HEK293 (cell line): ENCODE measurements around the gene CD163L1.
A peak's percentile ranks its signal among the peaks of the same experiment; 100 is the strongest.

Source experiments
- CTCF ChIA-PET: fragments of 350-600 bp; formaldehyde crosslinking; extraction: SDS; loops from one replicate; lab custom pipeline; 2021; ENCODE audit warnings: antibody characterized with exemption; lab: Yijun Ruan, JAX
- POLR2A ChIA-PET: fragments of 300-600 bp; formaldehyde crosslinking; extraction: SDS; loops from one replicate; lab custom pipeline; 2020; ENCODE audit warnings: antibody characterized with exemption, inconsistent platforms; lab: Yijun Ruan, JAX
- H3K27ac ChIP-seq: fragments of 200-500 bp; sonication (Bioruptor generic); 2 replicates; pipeline ENCODE4 v1.5.1; 2014; ENCODE audit warnings: low read depth, low read length, control low read depth, inconsistent platforms; ENCODE audit errors: extremely low read depth
- H3K36me3 ChIP-seq, 2 experiments: fragments of 200-500 bp in 1 of 2; sonication (Bioruptor generic) in 1 of 2; 1 replicate in 1 of 2; 2 replicates in 1 of 2; pipeline ENCODE4 v1.5.1; 2014 to 2017; ENCODE audit warnings: inconsistent platforms in 2 of 2, low read length in 2 of 2; ENCODE audit not compliant: control insufficient read depth in 2 of 2, insufficient read depth in 1 of 2
- H3K4me1 ChIP-seq: fragments of 200-500 bp; sonication (Bioruptor generic); 2 replicates; pipeline ENCODE4 v1.5.1; 2014; ENCODE audit warnings: mild to moderate bottlenecking, low read length, inconsistent platforms; ENCODE audit not compliant: control insufficient read depth, insufficient read depth
- H3K4me3 ChIP-seq: 2 replicates; pipeline ENCODE4 v1.5.1; 2011; ENCODE audit warnings: low read depth, mild to moderate bottlenecking, control low read depth, low read length, moderate library complexity
- H3K9me3 ChIP-seq: fragments of 200-500 bp; sonication (Bioruptor generic); 2 replicates; pipeline ENCODE4 v1.5.1; 2014; ENCODE audit warnings: low read depth, low read length, inconsistent platforms; ENCODE audit not compliant: control insufficient read depth, insufficient read depth
- KLF8 ChIP-seq: fragments of 450-650 bp; formaldehyde crosslinking; IDR thresholded peaks from 2 replicates; pipeline ENCODE4 v1.5.1; 2016; ENCODE audit warnings: missing biosample characterization, missing genetic modification characterization
- SCRT2 ChIP-seq: fragments of 450-650 bp; formaldehyde crosslinking; IDR thresholded peaks from 2 replicates; pipeline ENCODE4 v1.5.1; 2016; ENCODE audit warnings: missing biosample characterization, missing genetic modification characterization
- SETDB1 ChIP-seq: IDR thresholded peaks from one replicate; pipeline ENCODE4 v1.6.1; 2017; ENCODE audit warnings: mild to moderate bottlenecking, low read length, moderate library complexity, mixed read lengths; ENCODE audit not compliant: insufficient read length
- ZBTB1 ChIP-seq: fragments of 450-650 bp; formaldehyde crosslinking; IDR thresholded peaks from 2 replicates; pipeline ENCODE4 v1.5.1; 2016; ENCODE audit warnings: missing biosample characterization, missing genetic modification characterization
- ZBTB8A ChIP-seq: fragments of 450-650 bp; formaldehyde crosslinking; IDR thresholded peaks from 2 replicates; pipeline ENCODE4 v1.5.1; 2016; ENCODE audit warnings: missing biosample characterization, missing genetic modification characterization
- ZNF146 ChIP-seq: fragments of 450-650 bp; formaldehyde crosslinking; IDR thresholded peaks from 2 replicates; pipeline ENCODE4 v1.5.1; 2016; ENCODE audit warnings: missing biosample characterization, missing genetic modification characterization
- ZNF223 ChIP-seq: fragments of 450-650 bp; formaldehyde crosslinking; IDR thresholded peaks from 2 replicates; pipeline ENCODE4 v1.5.1; 2016; ENCODE audit warnings: missing biosample characterization, missing genetic modification characterization
- ZNF354C ChIP-seq: fragments of 450-650 bp; formaldehyde crosslinking; IDR thresholded peaks from 2 replicates; pipeline ENCODE4 v1.5.1; 2016; ENCODE audit warnings: missing biosample characterization, missing genetic modification characterization, low read depth, borderline replicate concordance
- ZNF548 ChIP-seq: fragments of 450-650 bp; formaldehyde crosslinking; IDR thresholded peaks from 2 replicates; pipeline ENCODE4 v1.5.1; 2016; ENCODE audit warnings: missing biosample characterization, missing genetic modification characterization
- ZNF660 ChIP-seq: fragments of 450-650 bp; IDR thresholded peaks from 2 replicates; pipeline ENCODE4 v1.5.1; 2018; ENCODE audit warnings: missing biosample characterization, mild to moderate bottlenecking, missing genetic modification characterization
- ZNF677 ChIP-seq: fragments of 450-650 bp; IDR thresholded peaks from 2 replicates; pipeline ENCODE4 v1.5.0; 2018; ENCODE audit warnings: missing biosample characterization, mild to moderate bottlenecking, missing genetic modification characterization, moderate library complexity
- ZNF792 ChIP-seq: fragments of 450-650 bp; formaldehyde crosslinking; IDR thresholded peaks from 2 replicates; pipeline ENCODE4 v1.5.1; 2016; ENCODE audit warnings: missing biosample characterization, missing genetic modification characterization
- TF ChIP-seq, protein P1 (sequence below): fragments of 450-650 bp; formaldehyde crosslinking; IDR thresholded peaks from 2 replicates; pipeline ENCODE4 v1.5.1; 2017; ENCODE audit warnings: missing biosample characterization, missing genetic modification characterization
- TF ChIP-seq, protein P2 (sequence below): fragments of 450-650 bp; formaldehyde crosslinking; IDR thresholded peaks from 2 replicates; pipeline ENCODE4 v1.5.1; 2017; ENCODE audit warnings: missing biosample characterization, missing genetic modification characterization
- TF ChIP-seq, protein P3 (sequence below): fragments of 450-650 bp; IDR thresholded peaks from 2 replicates; pipeline ENCODE4 v1.5.1; 2018; ENCODE audit warnings: missing biosample characterization, mild to moderate bottlenecking, missing genetic modification characterization
- TF ChIP-seq, protein P4 (sequence below): fragments of 450-650 bp; formaldehyde crosslinking; IDR thresholded peaks from 2 replicates; pipeline ENCODE4 v1.5.1; 2016; ENCODE audit warnings: missing biosample characterization, missing genetic modification characterization
- TF ChIP-seq, protein P5 (sequence below): fragments of 450-650 bp; formaldehyde crosslinking; IDR thresholded peaks from 2 replicates; pipeline ENCODE4 v1.5.1; 2016; ENCODE audit warnings: missing biosample characterization, missing genetic modification characterization, borderline replicate concordance

CD163L1 gene

DNA sequence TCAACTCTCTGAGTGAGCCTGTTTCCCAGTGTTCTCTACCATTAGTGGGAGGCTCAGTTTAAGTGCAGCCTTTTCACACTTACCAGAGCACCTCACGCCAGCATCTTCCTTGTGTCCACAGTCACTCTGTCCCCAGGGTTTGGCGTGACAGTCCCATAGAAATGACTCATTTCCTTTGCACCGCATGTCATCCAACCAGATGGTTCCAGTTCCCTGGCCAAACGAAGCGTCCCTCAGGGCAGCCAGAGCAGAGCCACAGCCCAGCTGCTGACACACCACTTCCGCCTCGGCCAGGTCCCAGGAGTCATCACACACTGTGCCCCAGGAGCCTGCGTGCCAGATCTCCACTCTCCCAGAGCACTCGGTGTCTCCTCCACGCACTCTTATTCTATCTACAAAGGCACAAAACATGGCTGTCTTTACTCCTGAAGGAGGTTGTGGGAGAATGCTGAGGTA is 74.7 kb downstream of the CD163L1 start:
- CTCF ChIA-PET, result no interaction called here

DNA sequence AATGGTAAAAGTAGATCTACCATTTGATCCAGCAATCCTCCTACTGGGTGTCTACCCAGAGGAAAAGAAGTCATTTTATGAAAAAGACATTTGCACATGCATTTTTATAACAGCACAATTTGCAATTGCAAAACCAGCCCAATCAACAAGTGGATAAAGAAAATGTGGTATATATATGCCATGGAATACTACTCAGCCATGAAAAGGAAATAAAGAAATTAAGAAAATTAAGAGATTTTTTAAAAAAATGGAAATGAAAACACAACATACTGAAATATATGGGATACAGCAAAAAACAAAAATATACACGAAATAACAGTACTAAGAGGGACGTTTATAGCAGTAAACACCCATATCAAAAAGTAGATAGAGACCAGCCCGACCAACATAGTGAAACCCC is 81.2 kb downstream of the CD163L1 start:
- POLR2A ChIA-PET, result no interaction called here
- H3K4me3 ChIP-seq, result no peak overlapping the region
- no peaks in the 10 kb centered on the region for H3K36me3 ChIP-seq
- TF ChIP-seq ZNF146 (tag by site-specific recombination), result peak; percentile 69
- 0 out of 2 replicates have a peak, but pooled peaks have one; percentile 18 for TF ChIP-seq SCRT2 (tag by site-specific recombination)
- TF ChIP-seq, protein P1, sequence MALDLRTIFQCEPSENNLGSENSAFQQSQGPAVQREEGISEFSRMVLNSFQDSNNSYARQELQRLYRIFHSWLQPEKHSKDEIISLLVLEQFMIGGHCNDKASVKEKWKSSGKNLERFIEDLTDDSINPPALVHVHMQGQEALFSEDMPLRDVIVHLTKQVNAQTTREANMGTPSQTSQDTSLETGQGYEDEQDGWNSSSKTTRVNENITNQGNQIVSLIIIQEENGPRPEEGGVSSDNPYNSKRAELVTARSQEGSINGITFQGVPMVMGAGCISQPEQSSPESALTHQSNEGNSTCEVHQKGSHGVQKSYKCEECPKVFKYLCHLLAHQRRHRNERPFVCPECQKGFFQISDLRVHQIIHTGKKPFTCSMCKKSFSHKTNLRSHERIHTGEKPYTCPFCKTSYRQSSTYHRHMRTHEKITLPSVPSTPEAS (tag by site-specific recombination), result no peak
- TF ChIP-seq, all 188 proteins: peak for 2
- no peak overlapping the region for H3K27ac ChIP-seq
- H3K9me3 ChIP-seq, result no peaks in the 10 kb centered on the region
- no peaks in the 10 kb centered on the region for H3K4me1 ChIP-seq
- CTCF ChIA-PET, result no interaction called here

More for the DNA sequence above, 74.7 kb downstream of the CD163L1 start:
- Histone ChIP-seq H3K9me3 (no peaks in the 10 kb centered on the region), H3K36me3 (no peaks in the 10 kb centered on the region), H3K27ac (no peak overlapping the region), H3K4me1 (no peaks in the 10 kb centered on the region), H3K4me3 (no peak overlapping the region)
- POLR2A ChIA-PET, result no interaction called here
- TF ChIP-seq SETDB1 (peak; percentile 57), ZBTB1 (tag by site-specific recombination) (no peak), KLF8 (tag by site-specific recombination) (no peak), ZNF677 (no peak), ZBTB8A (no peak), ZNF660 (tag by site-specific recombination) (no peak), ZNF792 (no peak)
- TF ChIP-seq, protein P2, sequence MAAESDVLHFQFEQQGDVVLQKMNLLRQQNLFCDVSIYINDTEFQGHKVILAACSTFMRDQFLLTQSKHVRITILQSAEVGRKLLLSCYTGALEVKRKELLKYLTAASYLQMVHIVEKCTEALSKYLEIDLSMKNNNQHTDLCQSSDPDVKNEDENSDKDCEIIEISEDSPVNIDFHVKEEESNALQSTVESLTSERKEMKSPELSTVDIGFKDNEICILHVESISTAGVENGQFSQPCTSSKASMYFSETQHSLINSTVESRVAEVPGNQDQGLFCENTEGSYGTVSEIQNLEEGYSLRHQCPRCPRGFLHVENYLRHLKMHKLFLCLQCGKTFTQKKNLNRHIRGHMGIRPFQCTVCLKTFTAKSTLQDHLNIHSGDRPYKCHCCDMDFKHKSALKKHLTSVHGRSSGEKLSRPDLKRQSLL (tag by site-specific recombination), result no peak
- TF ChIP-seq, protein P3, sequence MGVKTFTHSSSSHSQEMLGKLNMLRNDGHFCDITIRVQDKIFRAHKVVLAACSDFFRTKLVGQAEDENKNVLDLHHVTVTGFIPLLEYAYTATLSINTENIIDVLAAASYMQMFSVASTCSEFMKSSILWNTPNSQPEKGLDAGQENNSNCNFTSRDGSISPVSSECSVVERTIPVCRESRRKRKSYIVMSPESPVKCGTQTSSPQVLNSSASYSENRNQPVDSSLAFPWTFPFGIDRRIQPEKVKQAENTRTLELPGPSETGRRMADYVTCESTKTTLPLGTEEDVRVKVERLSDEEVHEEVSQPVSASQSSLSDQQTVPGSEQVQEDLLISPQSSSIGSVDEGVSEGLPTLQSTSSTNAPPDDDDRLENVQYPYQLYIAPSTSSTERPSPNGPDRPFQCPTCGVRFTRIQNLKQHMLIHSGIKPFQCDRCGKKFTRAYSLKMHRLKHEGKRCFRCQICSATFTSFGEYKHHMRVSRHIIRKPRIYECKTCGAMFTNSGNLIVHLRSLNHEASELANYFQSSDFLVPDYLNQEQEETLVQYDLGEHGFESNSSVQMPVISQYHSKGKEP, result no peak

DNA sequence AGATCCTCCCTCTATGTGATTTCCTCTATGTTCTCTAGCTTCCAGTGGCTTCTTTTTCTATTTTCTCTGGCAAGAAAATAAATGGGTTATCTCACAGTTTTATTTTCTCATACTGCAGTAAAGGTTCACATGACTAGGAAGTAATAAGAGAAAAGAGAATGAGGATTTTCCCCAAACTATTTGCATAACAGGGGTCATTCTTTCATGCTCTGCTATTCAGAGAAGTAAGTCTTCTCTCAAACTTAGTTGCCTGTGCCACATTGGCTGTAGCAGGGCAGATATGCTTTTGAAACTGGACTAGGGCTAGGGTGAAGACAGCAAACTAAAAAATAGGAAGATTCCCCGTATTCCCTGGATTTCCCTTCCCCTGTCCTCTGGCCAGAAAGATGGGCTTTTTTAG is 82.7 kb downstream of the CD163L1 start:
- Histone ChIP-seq H3K4me1 (no peaks in the 10 kb centered on the region), H3K36me3 (no peaks in the 10 kb centered on the region), H3K4me3 (no peak overlapping the region), H3K9me3 (no peaks in the 10 kb centered on the region), H3K27ac (no peak overlapping the region)
- CTCF ChIA-PET, result no interaction called here
- POLR2A ChIA-PET, result no interaction called here
- TF ChIP-seq, protein P4, sequence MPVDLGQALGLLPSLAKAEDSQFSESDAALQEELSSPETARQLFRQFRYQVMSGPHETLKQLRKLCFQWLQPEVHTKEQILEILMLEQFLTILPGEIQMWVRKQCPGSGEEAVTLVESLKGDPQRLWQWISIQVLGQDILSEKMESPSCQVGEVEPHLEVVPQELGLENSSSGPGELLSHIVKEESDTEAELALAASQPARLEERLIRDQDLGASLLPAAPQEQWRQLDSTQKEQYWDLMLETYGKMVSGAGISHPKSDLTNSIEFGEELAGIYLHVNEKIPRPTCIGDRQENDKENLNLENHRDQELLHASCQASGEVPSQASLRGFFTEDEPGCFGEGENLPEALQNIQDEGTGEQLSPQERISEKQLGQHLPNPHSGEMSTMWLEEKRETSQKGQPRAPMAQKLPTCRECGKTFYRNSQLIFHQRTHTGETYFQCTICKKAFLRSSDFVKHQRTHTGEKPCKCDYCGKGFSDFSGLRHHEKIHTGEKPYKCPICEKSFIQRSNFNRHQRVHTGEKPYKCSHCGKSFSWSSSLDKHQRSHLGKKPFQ (tag by site-specific recombination), result no peak
- TF ChIP-seq, protein P5, sequence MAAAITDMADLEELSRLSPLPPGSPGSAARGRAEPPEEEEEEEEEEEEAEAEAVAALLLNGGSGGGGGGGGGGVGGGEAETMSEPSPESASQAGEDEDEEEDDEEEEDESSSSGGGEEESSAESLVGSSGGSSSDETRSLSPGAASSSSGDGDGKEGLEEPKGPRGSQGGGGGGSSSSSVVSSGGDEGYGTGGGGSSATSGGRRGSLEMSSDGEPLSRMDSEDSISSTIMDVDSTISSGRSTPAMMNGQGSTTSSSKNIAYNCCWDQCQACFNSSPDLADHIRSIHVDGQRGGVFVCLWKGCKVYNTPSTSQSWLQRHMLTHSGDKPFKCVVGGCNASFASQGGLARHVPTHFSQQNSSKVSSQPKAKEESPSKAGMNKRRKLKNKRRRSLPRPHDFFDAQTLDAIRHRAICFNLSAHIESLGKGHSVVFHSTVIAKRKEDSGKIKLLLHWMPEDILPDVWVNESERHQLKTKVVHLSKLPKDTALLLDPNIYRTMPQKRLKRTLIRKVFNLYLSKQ, result no peak
- no peak for TF ChIP-seq ZNF223 (tag by site-specific recombination)
- no peak for TF ChIP-seq ZNF354C
- no peak for TF ChIP-seq ZNF548 (tag by site-specific recombination)
